Tongue (tissue), 2 donors: ENCODE measurements around the gene QDPR. TPM values are rescaled to one million over a fixed set of nuclear protein-coding genes. Genes with fewer than 3 reads are reported as not detected.

Experiments
- DNase-seq: peaks from one replicate; pipeline ENCODE4 v3.0.0-alpha.2; 2015
- total RNA-seq: library from RNA; depleted of rRNA; stranded (reverse); fragments of >200 nt; gene quantifications from one replicate; pipeline ENCODE4 v1.2.3, GENCODE V29; 2014

QDPR gene
- total RNA-seq, 1 donor from 2014 or later = 49.9 TPM

- DNase-seq = no peak
Measured at GRCh38 chr4:17526695-17527477, 15.0 kb upstream of the QDPR start.

GRCh38 chr4:17523662-17524061 lies 11.8 kb upstream of the QDPR start:
- no peak for DNase-seq

GRCh38 chr4:17521595-17521994 lies 9.7 kb upstream of the QDPR start:
- DNase-seq = no peak

- DNase-seq = no peak
Measured at GRCh38 chr4:17517664-17518063, 5.8 kb upstream of the QDPR start.

- no peak for DNase-seq
Measured at GRCh38 chr4:17516980-17517379, 5.1 kb upstream of the QDPR start.

- DNase-seq = no peak
Measured at GRCh38 chr4:17515445-17516407, 3.8 kb upstream of the QDPR start.

GRCh38 chr4:17514865-17515264 lies 3.0 kb upstream of the QDPR start, which contains the start of gene CLRN2:
Gene CLRN2, plus strand, starts transcription at chr4:17515165. Its CDS starts 102 bp downstream, at chr4:17515267.
- DNase-seq = no peak

GRCh38 chr4:17512973-17513665 lies 1.2 kb upstream of the QDPR start:
- DNase-seq = no peak

GRCh38 chr4:17511509-17511949 lies 361 bp downstream of the QDPR start:
- peak; percentile 69 for DNase-seq

- peak; percentile 21 for DNase-seq
Measured at GRCh38 chr4:17511051-17511450, 839 bp downstream of the QDPR start.

- no peak for DNase-seq
Measured at GRCh38 chr4:17510582-17510981, 1.3 kb downstream of the QDPR start.

- peak; percentile 38 for DNase-seq
Measured at GRCh38 chr4:17504081-17504480, 7.8 kb downstream of the QDPR start.

GRCh38 chr4:17502756-17503155 lies 9.1 kb downstream of the QDPR start:
- DNase-seq = no peak

GRCh38 chr4:17500574-17500973 lies 11.3 kb downstream of the QDPR start:
- DNase-seq = no peak

- no peak for DNase-seq
Measured at GRCh38 chr4:17497890-17498523, 13.9 kb downstream of the QDPR start.

- no peak for DNase-seq
Measured at GRCh38 chr4:17494258-17495190, 17.4 kb downstream of the QDPR start.

- no peak for DNase-seq
Measured at GRCh38 chr4:17493619-17494018, 18.3 kb downstream of the QDPR start.

- DNase-seq = no peak
Measured at GRCh38 chr4:17492876-17493275, 19.0 kb downstream of the QDPR start.

GRCh38 chr4:17492058-17492741 lies 19.7 kb downstream of the QDPR start:
- DNase-seq = peak; percentile 59

GRCh38 chr4:17491196-17491595 lies 20.7 kb downstream of the QDPR start:
- peak; percentile 63 for DNase-seq
